Ectodermal cell (in vitro differentiated cells): ENCODE data around the gene TMEM175.

ENCODE experiments used
- H3K27ac ChIP-seq: 2 replicates; pipeline ENCODE4 v1.7.0; 2013; ENCODE audit warnings: mild to moderate bottlenecking, low read depth, low read length; ENCODE audit not compliant: insufficient read depth, poor library complexity, severe bottlenecking
- H3K27me3 ChIP-seq: 2 replicates; pipeline ENCODE4 v1.7.0; 2013; ENCODE audit warnings: mild to moderate bottlenecking, low read length; ENCODE audit not compliant: insufficient read depth, control insufficient read depth, poor library complexity, severe bottlenecking
- H3K36me3 ChIP-seq: one replicate; pipeline ENCODE4 v1.7.0; 2013; ENCODE audit warnings: low read length; ENCODE audit not compliant: control insufficient read depth, insufficient read depth
- H3K4me1 ChIP-seq: one replicate; pipeline ENCODE4 v1.7.0; 2013; ENCODE audit warnings: low read length; ENCODE audit not compliant: control insufficient read depth, insufficient read depth
- H3K4me3 ChIP-seq: 2 replicates; pipeline ENCODE4 v1.7.0; 2013; ENCODE audit warnings: low read depth, low read length, control low read depth; ENCODE audit not compliant: insufficient read depth
- H3K9me3 ChIP-seq: 2 replicates; pipeline ENCODE4 v1.7.0; 2013; ENCODE audit warnings: mild to moderate bottlenecking, low read length, moderate library complexity; ENCODE audit not compliant: control insufficient read depth
- WGBS, 2 experiments: methylation state at CpG; one replicate each; pipeline ENCODE4 v1.1.7; 2013; ENCODE audit warnings: missing lambda C conversion rate in 2 of 2; 5-methylcytosine and 5-hydroxymethylcytosine counted together

TMEM175 gene

GRCh38 chr4:986879-987623, 54.8 kb downstream of the TMEM175 start, which contains the start of gene IDUA:
Gene IDUA, plus strand, starts transcription at chr4:987044. Its CDS starts 41 bp downstream, at chr4:987085.
- H3K4me1 ChIP-seq = peaks cover 3% of the 10 kb centered on the region
- H3K27ac ChIP-seq = no peak within 1 kb of the TSS
- 4 to 5% methylated on average over 69 of the region's 69 CpGs for WGBS, 2 experiments
- no peaks in the 10 kb centered on the region for H3K9me3 ChIP-seq
- H3K27me3 ChIP-seq = peaks cover 42% of the 10 kb centered on the region
- no peaks in the 10 kb centered on the region for H3K36me3 ChIP-seq
- H3K4me3 ChIP-seq = peak within 1 kb of the TSS; percentile 45

GRCh38 chr4:987624-988513, 55.6 kb downstream of the TMEM175 start:
- H3K9me3 ChIP-seq = no peaks in the 10 kb centered on the region
- no peaks in the 10 kb centered on the region for H3K36me3 ChIP-seq
- H3K4me1 ChIP-seq = peaks cover 3% of the 10 kb centered on the region
- no peak overlapping the region for H3K27ac ChIP-seq
- H3K4me3 ChIP-seq = peak overlapping the region; percentile 45
- H3K27me3 ChIP-seq = peaks cover 39% of the 10 kb centered on the region
- 88 to 89% methylated on average over 37 of the region's 37 CpGs for WGBS, 2 experiments

- H3K27ac ChIP-seq = no peak overlapping the region
- no peak overlapping the region for H3K4me3 ChIP-seq
- 93 to 94% methylated on average over 69 of the region's 69 CpGs for WGBS, 2 experiments
- no peaks in the 10 kb centered on the region for H3K36me3 ChIP-seq
- peaks cover 34% of the 10 kb centered on the region for H3K27me3 ChIP-seq
- H3K4me1 ChIP-seq = peaks cover 3% of the 10 kb centered on the region
- no peaks in the 10 kb centered on the region for H3K9me3 ChIP-seq
Observed at GRCh38 chr4:988726-989721, 56.8 kb downstream of the TMEM175 start.

- H3K27me3 ChIP-seq = peaks cover 31% of the 10 kb centered on the region
- no peaks in the 10 kb centered on the region for H3K36me3 ChIP-seq
- WGBS, 2 experiments = 93 to 95% methylated on average over 58 of the region's 58 CpGs
- H3K4me1 ChIP-seq = peaks cover 3% of the 10 kb centered on the region
- no peaks in the 10 kb centered on the region for H3K9me3 ChIP-seq
- no peak overlapping the region for H3K4me3 ChIP-seq
- no peak overlapping the region for H3K27ac ChIP-seq
Observed at GRCh38 chr4:989722-990471, 57.6 kb downstream of the TMEM175 start.

GRCh38 chr4:990746-991367, 58.6 kb downstream of the TMEM175 start:
- peaks cover 28% of the 10 kb centered on the region for H3K27me3 ChIP-seq
- H3K27ac ChIP-seq = no peak overlapping the region
- H3K4me3 ChIP-seq = no peak overlapping the region
- WGBS, 2 experiments = 95 to 96% methylated on average over 26 of the region's 26 CpGs
- no peaks in the 10 kb centered on the region for H3K36me3 ChIP-seq
- no peaks in the 10 kb centered on the region for H3K4me1 ChIP-seq
- no peaks in the 10 kb centered on the region for H3K9me3 ChIP-seq

GRCh38 chr4:991451-992296, 59.4 kb downstream of the TMEM175 start:
- H3K4me3 ChIP-seq = no peak overlapping the region
- H3K4me1 ChIP-seq = no peaks in the 10 kb centered on the region
- H3K27me3 ChIP-seq = peaks cover 28% of the 10 kb centered on the region
- H3K9me3 ChIP-seq = no peaks in the 10 kb centered on the region
- H3K27ac ChIP-seq = no peak overlapping the region
- H3K36me3 ChIP-seq = no peaks in the 10 kb centered on the region
- 94% methylated on average over 50 of the region's 50 CpGs for WGBS, 2 experiments

- no peaks in the 10 kb centered on the region for H3K36me3 ChIP-seq
- no peak overlapping the region for H3K4me3 ChIP-seq
- H3K4me1 ChIP-seq = no peaks in the 10 kb centered on the region
- H3K9me3 ChIP-seq = no peaks in the 10 kb centered on the region
- no peak overlapping the region for H3K27ac ChIP-seq
- peaks cover 28% of the 10 kb centered on the region for H3K27me3 ChIP-seq
- 86 to 89% methylated on average over 25 of the region's 25 CpGs for WGBS, 2 experiments
Observed at GRCh38 chr4:992297-993110, 60.2 kb downstream of the TMEM175 start.
